WI38 (cell line): ENCODE measurements around the gene TMIE.

Experiments
- H3K4me3 ChIP-seq: 2 replicates; pipeline ENCODE4 v1.5.1; 2011; ENCODE audit warnings: low read depth, mild to moderate bottlenecking, control low read depth, low read length
- CTCF ChIP-seq: IDR thresholded peaks from 2 replicates; pipeline ENCODE4 v1.5.1; 2012; ENCODE audit warnings: low read depth, mild to moderate bottlenecking, control low read depth, low read length

Gene TMIE

GRCh38 chr3:46707601-46708011 lies 6.4 kb downstream of the TMIE start:
- no peak for TF ChIP-seq CTCF
- H3K4me3 ChIP-seq: no peak overlapping the region

GRCh38 chr3:46708401-46709156 lies 7.4 kb downstream of the TMIE start:
- TF ChIP-seq CTCF: no peak
- H3K4me3 ChIP-seq: no peak overlapping the region

GRCh38 chr3:46709157-46709654 lies 8.0 kb downstream of the TMIE start:
- TF ChIP-seq CTCF: no peak
- H3K4me3 ChIP-seq: no peak overlapping the region

GRCh38 chr3:46709721-46710120 lies 8.5 kb downstream of the TMIE start:
- no peak for TF ChIP-seq CTCF
- H3K4me3 ChIP-seq: no peak overlapping the region

GRCh38 chr3:46710229-46710628 lies 9.0 kb downstream of the TMIE start:
- no peak for TF ChIP-seq CTCF
- no peak overlapping the region for H3K4me3 ChIP-seq

GRCh38 chr3:46710671-46711295 lies 9.6 kb downstream of the TMIE start:
- TF ChIP-seq CTCF: no peak
- no peak overlapping the region for H3K4me3 ChIP-seq

GRCh38 chr3:46711305-46711704 lies 10.1 kb downstream of the TMIE start:
- no peak for TF ChIP-seq CTCF
- H3K4me3 ChIP-seq: no peak overlapping the region
